B cell (primary cell): Measurements from ENCODE around the gene PPP1R27. TPM values are rescaled to one million over a fixed set of nuclear protein-coding genes. Genes with fewer than 3 reads are reported as not detected.

Experiments used
- ATAC-seq: fragments of 200-7000 bp; cut with Tn5 transposase; one replicate; pipeline ENCODE4 v1.10.0; 2021; ENCODE audit warnings: low read depth, mild to moderate bottlenecking, moderate number of reproducible peaks, moderate library complexity
- CTCF ChIA-PET: fragments of 350-600 bp; sonication (Branson Sonifier 250); formaldehyde crosslinking; loops from one replicate; lab custom pipeline; 2021; ENCODE audit warnings: antibody characterized with exemption, inconsistent platforms; lab: Charles Lee
- POLR2A ChIA-PET: fragments of 350-600 bp; sonication (Branson Sonifier 250); formaldehyde crosslinking; loops from one replicate; lab custom pipeline; 2021; ENCODE audit warnings: antibody characterized with exemption; lab: Charles Lee
- DNase-seq: peaks from one replicate; pipeline ENCODE4 v3.0.0; 2013
- H2AFZ ChIP-seq: 2 replicates; pipeline ENCODE4 v1.6.1; 2012; ENCODE audit warnings: mild to moderate bottlenecking, low read depth, low read length; ENCODE audit not compliant: insufficient read depth, poor library complexity, severe bottlenecking
- H3K27ac ChIP-seq, 2 donors: 1 replicate in 1 of 2; 2 replicates in 1 of 2; pipeline ENCODE4 v1.5.1; 2012 to 2013; ENCODE audit warnings: low read length in 2 of 2, mild to moderate bottlenecking in 2 of 2, moderate library complexity in 1 of 2
- H3K27me3 ChIP-seq, 4 experiments: fragments of 200-600 bp in 1 of 4; sonication (generic) in 1 of 4; replicated peaks in 1 of 4; 1 replicate in 2 of 4; 2 replicates in 2 of 4; pipeline versions ENCODE4 v1.6.1 to v1.7.0; 2013 to 2016; ENCODE audit warnings: low read length in 3 of 4, mild to moderate bottlenecking in 2 of 4, mixed read lengths in 1 of 4, moderate library complexity in 1 of 4; ENCODE audit not compliant: insufficient read depth in 4 of 4, control insufficient read depth in 3 of 4; ENCODE audit errors: control extremely low read depth in 1 of 4
- H3K36me3 ChIP-seq, 2 experiments: replicated peaks in 1 of 2; 1 replicate in 1 of 2; 2 replicates in 1 of 2; pipeline versions ENCODE4 v1.6.1 to v1.7.1; 2013; ENCODE audit warnings: low read length in 1 of 2; ENCODE audit not compliant: insufficient read depth in 2 of 2, control insufficient read depth in 1 of 2; ENCODE audit errors: control extremely low read depth in 1 of 2, extremely low read depth in 1 of 2
- H3K4me1 ChIP-seq, 2 donors: fragments of 200-600 bp in 1 of 2; sonication (generic) in 1 of 2; 1 replicate in 1 of 2; 2 replicates in 1 of 2; pipeline versions ENCODE4 v1.5.1 to v1.6.1; 2013 to 2017; ENCODE audit warnings: low read length in 2 of 2; ENCODE audit not compliant: control insufficient read depth in 2 of 2, insufficient read depth in 2 of 2
- H3K4me2 ChIP-seq: replicated peaks from 2 replicates; pipeline ENCODE3; 2012; ENCODE audit warnings: mild to moderate bottlenecking, low read depth, low read length; ENCODE audit not compliant: poor library complexity, severe bottlenecking
- H3K4me3 ChIP-seq, 5 experiments: fragments of 200-600 bp in 1 of 5; sonication (generic) in 1 of 5; 1 replicate in 3 of 5; 2 replicates in 2 of 5; pipeline versions ENCODE4 v1.5.1 to v1.7.0; 2011 to 2016; ENCODE audit warnings: low read length in 4 of 5, mild to moderate bottlenecking in 4 of 5, low read depth in 2 of 5, control low read depth in 1 of 5, moderate library complexity in 1 of 5; ENCODE audit not compliant: insufficient read depth in 1 of 5; ENCODE audit errors: control extremely low read depth in 1 of 5, extremely low read depth in 1 of 5
- H3K79me2 ChIP-seq: fragments of 200-600 bp; sonication (generic); one replicate; pipeline ENCODE4 v1.6.0; 2016; ENCODE audit warnings: low read length; ENCODE audit not compliant: control insufficient read depth, insufficient read depth
- H3K9ac ChIP-seq: fragments of 200-600 bp; sonication (generic); 2 replicates; pipeline ENCODE4 v1.6.1; 2017; ENCODE audit warnings: mild to moderate bottlenecking, low read length, moderate library complexity
- H3K9me3 ChIP-seq, 3 donors: one replicate each; pipeline versions ENCODE4 v1.6.1 to v1.7.1; 2013; ENCODE audit warnings: low read length in 2 of 3; ENCODE audit not compliant: control insufficient read depth in 2 of 3, insufficient read depth in 1 of 3; ENCODE audit errors: control extremely low read depth in 1 of 3
- H4K20me1 ChIP-seq: 2 replicates; pipeline ENCODE4 v1.6.0; 2012; ENCODE audit warnings: mild to moderate bottlenecking, low read length; ENCODE audit not compliant: insufficient read depth, control insufficient read depth, poor library complexity, severe bottlenecking
- H3K27ac Mint-ChIP-seq: one replicate; pipeline ENCODE4 v1.8.0; 2021; ENCODE audit warnings: mixed read lengths
- H3K27me3 Mint-ChIP-seq: one replicate; pipeline ENCODE4 v1.8.0; 2021; ENCODE audit warnings: mixed read lengths
- H3K4me1 Mint-ChIP-seq: one replicate; pipeline ENCODE4 v1.8.0; 2021; ENCODE audit warnings: mixed read lengths
- H3K4me3 Mint-ChIP-seq: one replicate; pipeline ENCODE4 v1.8.0; 2021; ENCODE audit warnings: mixed read lengths
- H3K9me3 Mint-ChIP-seq: one replicate; pipeline ENCODE4 v1.8.0; 2022; ENCODE audit warnings: mixed read lengths; ENCODE audit not compliant: insufficient read depth
- EZH2 ChIP-seq: IDR thresholded peaks from 2 replicates; pipeline ENCODE4 v1.6.1; 2012; ENCODE audit warnings: borderline replicate concordance, low read depth, mild to moderate bottlenecking, moderate library complexity, low read length; ENCODE audit not compliant: insufficient read depth, poor library complexity, severe bottlenecking
- WGBS: methylation state at CpG from one replicate; pipeline ENCODE4 v1.1.5; 2013; ENCODE audit warnings: missing lambda C conversion rate; ENCODE audit not compliant: insufficient coverage; 5-methylcytosine and 5-hydroxymethylcytosine counted together
- intact Hi-C: fragments of 100-400 bp; cut with micrococcal nuclease; formaldehyde crosslinking; loops from one replicate; pipeline ENCODE4 v1.10.0; 2022
- polyA plus RNA-seq: library from polyadenylated mRNA; depleted of rRNA; stranded (reverse); fragments of >200 nt; gene quantifications from 2 replicates; pipeline ENCODE4 v1.2.3, GENCODE V29; 2012
- total RNA-seq, 2 donors: library from RNA; stranded (reverse); fragments of 120-200 nt in 1 of 2; gene quantifications; 1 replicate in 1 of 2; 2 replicates in 1 of 2; pipeline versions ENCODE4 v1.2.3 to v1.2.4, GENCODE V29; 2013 to 2022
- TF ChIP-seq, protein P1 (sequence below): fragments of 200-600 bp; IDR thresholded peaks from one replicate; pipeline ENCODE4 v1.8.0; 2022; ENCODE audit warnings: antibody characterized with exemption, mild to moderate bottlenecking

The PPP1R27 gene
- total and polyA plus RNA-seq, 2 donors (not counting 1 experiment from before 2014, with no cell fraction given), result not detected

DNA sequence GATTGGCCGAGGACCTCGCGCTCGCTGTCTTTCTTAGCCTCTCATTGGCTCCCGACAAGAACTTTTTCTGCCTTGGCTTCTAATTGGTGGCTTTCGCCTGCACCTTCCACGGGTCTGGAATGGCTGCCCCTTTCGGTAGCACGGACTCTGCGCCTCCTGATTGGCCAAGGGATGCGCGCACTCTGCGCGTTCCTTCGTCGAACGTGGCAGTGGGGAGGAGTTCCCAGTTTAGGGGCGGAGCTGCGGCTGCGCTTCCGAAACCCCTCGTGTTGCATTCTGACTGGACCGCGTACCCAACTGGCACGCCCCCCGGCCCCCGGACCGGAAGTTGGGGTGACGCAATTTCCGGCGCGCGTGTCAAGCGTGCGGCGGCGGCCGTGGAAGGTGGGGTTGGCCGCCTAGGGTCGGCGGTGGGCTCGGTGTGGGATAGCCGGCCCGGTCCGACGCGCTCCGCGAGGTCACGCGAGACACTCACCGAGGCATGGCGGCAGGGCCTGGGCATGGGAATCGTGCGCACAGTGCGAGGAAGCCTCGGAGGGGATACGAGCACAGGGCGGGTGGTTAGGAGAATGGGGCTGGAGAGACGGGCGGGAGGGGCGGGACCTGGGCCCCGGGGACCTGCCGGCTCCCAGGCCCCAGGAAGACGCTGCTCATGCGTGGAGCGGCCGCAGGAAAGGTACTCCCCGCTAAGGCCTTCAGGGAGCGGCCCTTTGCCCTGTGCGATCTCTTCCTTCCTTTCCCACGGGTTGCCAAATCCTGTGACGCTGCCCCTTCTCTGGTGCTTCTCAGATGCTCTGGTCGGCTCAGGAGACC is 26.1 kb upstream of the PPP1R27 start:
- peaks cover 32% of the 10 kb centered on the region for H3K4me1 Mint-ChIP-seq
- H3K4me2 ChIP-seq, result peak overlapping the region; percentile 80
- intact Hi-C loops, result loop anchor here (1.0 to 10.0 kb wide), 11 partner anchors 10 to 434 kb away; partner anchors contain the start of genes ALYREF, ANAPC11, ARHGDIA and ARL16

More for the DNA sequence above, 26.1 kb upstream of the PPP1R27 start:
- Histone ChIP-seq H3K4me1 (peaks cover 17 to 26% of the 10 kb centered on the region in 2 donors), H3K36me3 (peaks cover 0 to 15% of the 10 kb centered on the region in 2 experiments), H3K4me3 (peak overlapping the region; percentile 39 to 75 (median 71)), H3K27ac (peak overlapping the region; percentile 94 to 98), H3K27me3 (no peaks in the 10 kb centered on the region), H2AFZ (peak overlapping the region; percentile 60), H3K79me2 (peaks cover 60% of the 10 kb centered on the region), H3K9me3 (no peaks in the 10 kb centered on the region), H3K9ac (peak overlapping the region; percentile 72), H4K20me1 (peaks cover 40% of the 10 kb centered on the region)
- CTCF ChIA-PET, result interaction anchor here (0.8 to 1.6 kb wide), 3 partner anchors 9 to 158 kb away, joined by 4 to 7 read pairs (median 4); partner anchors contain the start of genes ARHGDIA and MRPL12
- no peaks in the 10 kb centered on the region for H3K27me3 Mint-ChIP-seq
- ATAC-seq (peak; percentile 89), DNase-seq (peak; percentile 91)
- H3K27ac Mint-ChIP-seq, result peak overlapping the region; percentile 96
- peak overlapping the region; percentile 92 for H3K4me3 Mint-ChIP-seq
- peak; percentile 100 for TF ChIP-seq EZH2
- TF ChIP-seq, protein P1, sequence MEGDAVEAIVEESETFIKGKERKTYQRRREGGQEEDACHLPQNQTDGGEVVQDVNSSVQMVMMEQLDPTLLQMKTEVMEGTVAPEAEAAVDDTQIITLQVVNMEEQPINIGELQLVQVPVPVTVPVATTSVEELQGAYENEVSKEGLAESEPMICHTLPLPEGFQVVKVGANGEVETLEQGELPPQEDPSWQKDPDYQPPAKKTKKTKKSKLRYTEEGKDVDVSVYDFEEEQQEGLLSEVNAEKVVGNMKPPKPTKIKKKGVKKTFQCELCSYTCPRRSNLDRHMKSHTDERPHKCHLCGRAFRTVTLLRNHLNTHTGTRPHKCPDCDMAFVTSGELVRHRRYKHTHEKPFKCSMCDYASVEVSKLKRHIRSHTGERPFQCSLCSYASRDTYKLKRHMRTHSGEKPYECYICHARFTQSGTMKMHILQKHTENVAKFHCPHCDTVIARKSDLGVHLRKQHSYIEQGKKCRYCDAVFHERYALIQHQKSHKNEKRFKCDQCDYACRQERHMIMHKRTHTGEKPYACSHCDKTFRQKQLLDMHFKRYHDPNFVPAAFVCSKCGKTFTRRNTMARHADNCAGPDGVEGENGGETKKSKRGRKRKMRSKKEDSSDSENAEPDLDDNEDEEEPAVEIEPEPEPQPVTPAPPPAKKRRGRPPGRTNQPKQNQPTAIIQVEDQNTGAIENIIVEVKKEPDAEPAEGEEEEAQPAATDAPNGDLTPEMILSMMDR, result no peak
- POLR2A ChIA-PET, result interaction anchor here (0.7 to 2.5 kb wide), 4 partner anchors 9 to 28 kb away, joined by 6 to 15 read pairs (median 8); partner anchors contain the start of genes ARHGDIA and MCRIP1
- no peaks in the 10 kb centered on the region for H3K9me3 Mint-ChIP-seq
- under 1% methylated on average over 74 of the region's 74 CpGs for whole genome bisulfite sequencing
